B cell (primary cell): Measurements from ENCODE around the gene STARD3.

ENCODE experiments used
- EZH2 ChIP-seq: IDR thresholded peaks from 2 replicates; pipeline ENCODE4 v1.6.1; 2012; ENCODE audit warnings: borderline replicate concordance, low read depth, mild to moderate bottlenecking, moderate library complexity, low read length; ENCODE audit not compliant: insufficient read depth, poor library complexity, severe bottlenecking
- TF ChIP-seq, protein P1 (sequence below): fragments of 200-600 bp; IDR thresholded peaks from one replicate; pipeline ENCODE4 v1.8.0; 2022; ENCODE audit warnings: antibody characterized with exemption, mild to moderate bottlenecking

DNA sequence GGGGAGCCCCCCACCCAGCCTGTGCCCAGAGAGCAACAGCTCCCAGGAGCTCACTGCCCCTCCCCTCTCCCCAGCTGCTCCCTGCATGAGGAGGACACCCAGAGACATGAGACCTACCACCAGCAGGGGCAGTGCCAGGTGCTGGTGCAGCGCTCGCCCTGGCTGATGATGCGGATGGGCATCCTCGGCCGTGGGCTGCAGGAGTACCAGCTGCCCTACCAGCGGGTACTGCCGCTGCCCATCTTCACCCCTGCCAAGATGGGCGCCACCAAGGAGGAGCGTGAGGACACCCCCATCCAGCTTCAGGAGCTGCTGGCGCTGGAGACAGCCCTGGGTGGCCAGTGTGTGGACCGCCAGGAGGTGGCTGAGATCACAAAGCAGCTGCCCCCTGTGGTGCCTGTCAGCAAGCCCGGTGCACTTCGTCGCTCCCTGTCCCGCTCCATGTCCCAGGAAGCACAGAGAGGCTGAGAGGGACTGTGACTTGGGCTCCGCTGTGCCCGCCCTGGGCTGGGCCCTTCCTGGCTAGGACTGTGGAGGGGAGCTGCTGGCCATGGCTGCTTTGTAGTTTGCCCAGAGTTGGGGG is 28.8 kb downstream of the STARD3 start:
- TF ChIP-seq, protein P1, sequence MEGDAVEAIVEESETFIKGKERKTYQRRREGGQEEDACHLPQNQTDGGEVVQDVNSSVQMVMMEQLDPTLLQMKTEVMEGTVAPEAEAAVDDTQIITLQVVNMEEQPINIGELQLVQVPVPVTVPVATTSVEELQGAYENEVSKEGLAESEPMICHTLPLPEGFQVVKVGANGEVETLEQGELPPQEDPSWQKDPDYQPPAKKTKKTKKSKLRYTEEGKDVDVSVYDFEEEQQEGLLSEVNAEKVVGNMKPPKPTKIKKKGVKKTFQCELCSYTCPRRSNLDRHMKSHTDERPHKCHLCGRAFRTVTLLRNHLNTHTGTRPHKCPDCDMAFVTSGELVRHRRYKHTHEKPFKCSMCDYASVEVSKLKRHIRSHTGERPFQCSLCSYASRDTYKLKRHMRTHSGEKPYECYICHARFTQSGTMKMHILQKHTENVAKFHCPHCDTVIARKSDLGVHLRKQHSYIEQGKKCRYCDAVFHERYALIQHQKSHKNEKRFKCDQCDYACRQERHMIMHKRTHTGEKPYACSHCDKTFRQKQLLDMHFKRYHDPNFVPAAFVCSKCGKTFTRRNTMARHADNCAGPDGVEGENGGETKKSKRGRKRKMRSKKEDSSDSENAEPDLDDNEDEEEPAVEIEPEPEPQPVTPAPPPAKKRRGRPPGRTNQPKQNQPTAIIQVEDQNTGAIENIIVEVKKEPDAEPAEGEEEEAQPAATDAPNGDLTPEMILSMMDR, result no peak
- TF ChIP-seq EZH2, result no peak
